ENCODE measurements around the gene ADAM12. TPM values are rescaled to one million over a fixed set of nuclear protein-coding genes. Genes with fewer than 3 reads are reported as not detected.

Gene ADAM12
- total and polyA plus RNA-seq, 2 donors (not counting 3 experiments of a cell fraction or from before 2014, with no cell fraction given) = 0.22 to 0.33 TPM

DNA sequence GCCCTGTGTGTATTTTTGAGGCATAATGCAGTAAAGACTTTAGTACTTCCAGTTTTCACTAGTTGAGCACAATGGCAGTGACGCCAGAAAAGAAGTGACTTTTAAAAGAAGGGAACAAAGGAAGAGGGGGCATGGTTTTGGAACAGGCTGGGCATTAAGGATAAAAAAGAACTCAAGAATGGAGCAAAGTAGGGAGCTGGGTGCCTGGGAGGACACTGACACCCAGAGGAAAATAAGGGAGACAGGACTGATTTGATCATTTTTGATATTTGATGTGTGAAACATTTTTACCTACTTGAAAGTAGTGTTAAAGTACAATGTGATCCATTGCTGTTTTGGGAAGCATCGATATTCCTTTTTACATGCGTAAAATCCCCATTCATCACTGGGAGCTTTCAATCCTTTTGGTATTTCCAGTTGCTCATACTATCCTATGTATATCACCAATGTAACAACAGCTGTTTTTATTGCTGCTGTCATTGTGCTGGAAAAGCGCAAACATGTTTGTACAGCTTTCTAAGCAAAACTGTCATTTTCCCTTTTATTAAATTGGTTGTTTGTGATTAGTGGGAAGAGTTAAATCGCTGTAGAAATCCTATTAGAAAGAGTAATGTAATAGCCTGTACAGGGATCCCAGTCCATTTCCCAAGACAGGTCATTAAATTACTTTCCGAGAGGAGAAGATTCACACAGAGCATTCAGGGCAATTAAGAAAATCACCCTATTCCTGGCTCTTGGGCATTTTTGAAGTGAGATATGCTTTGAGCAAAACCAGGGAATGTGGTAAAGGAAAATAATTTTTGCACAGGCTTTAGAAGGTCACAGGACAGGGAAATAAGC is 85.2 kb downstream of the ADAM12 start:
- TF ChIP-seq FOS (IDR thresholded peaks at IDR 0.05; ENCODE audit: borderline replicate concordance, insufficient read depth, low read length) (no peak), POLR2A (IDR thresholded peaks at IDR 0.05; ENCODE audit: low read depth, low read length) (no peak), POLR2AphosphoS5 (IDR thresholded peaks at IDR 0.05; ENCODE audit: insufficient read depth, low read depth, low read length) (no peak), EZH2 (IDR thresholded peaks at IDR 0.05; ENCODE audit: borderline replicate concordance, low read depth, low read length, severe bottlenecking) (no peak), JUN (IDR thresholded peaks at IDR 0.05; ENCODE audit: borderline replicate concordance, insufficient read depth, insufficient read length, low read depth) (no peak), MYC (IDR thresholded peaks at IDR 0.05; ENCODE audit: low read depth, low read length) (no peak), GATA2 (IDR thresholded peaks at IDR 0.05; ENCODE audit: insufficient read depth, insufficient read length, low read depth, low read length) (no peak)
- TF ChIP-seq, protein P1, sequence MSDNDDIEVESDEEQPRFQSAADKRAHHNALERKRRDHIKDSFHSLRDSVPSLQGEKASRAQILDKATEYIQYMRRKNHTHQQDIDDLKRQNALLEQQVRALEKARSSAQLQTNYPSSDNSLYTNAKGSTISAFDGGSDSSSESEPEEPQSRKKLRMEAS (IDR thresholded peaks at IDR 0.05; ENCODE audit: insufficient read depth, insufficient read length) = no peak
- TF ChIP-seq, protein P2, sequence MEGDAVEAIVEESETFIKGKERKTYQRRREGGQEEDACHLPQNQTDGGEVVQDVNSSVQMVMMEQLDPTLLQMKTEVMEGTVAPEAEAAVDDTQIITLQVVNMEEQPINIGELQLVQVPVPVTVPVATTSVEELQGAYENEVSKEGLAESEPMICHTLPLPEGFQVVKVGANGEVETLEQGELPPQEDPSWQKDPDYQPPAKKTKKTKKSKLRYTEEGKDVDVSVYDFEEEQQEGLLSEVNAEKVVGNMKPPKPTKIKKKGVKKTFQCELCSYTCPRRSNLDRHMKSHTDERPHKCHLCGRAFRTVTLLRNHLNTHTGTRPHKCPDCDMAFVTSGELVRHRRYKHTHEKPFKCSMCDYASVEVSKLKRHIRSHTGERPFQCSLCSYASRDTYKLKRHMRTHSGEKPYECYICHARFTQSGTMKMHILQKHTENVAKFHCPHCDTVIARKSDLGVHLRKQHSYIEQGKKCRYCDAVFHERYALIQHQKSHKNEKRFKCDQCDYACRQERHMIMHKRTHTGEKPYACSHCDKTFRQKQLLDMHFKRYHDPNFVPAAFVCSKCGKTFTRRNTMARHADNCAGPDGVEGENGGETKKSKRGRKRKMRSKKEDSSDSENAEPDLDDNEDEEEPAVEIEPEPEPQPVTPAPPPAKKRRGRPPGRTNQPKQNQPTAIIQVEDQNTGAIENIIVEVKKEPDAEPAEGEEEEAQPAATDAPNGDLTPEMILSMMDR (IDR thresholded peaks at IDR 0.05; ENCODE audit: extremely low read depth in 1 of 2, insufficient read depth in 1 of 2, low read depth in 1 of 2, low read length in 2 of 2) = no peak
- H2AFZ ChIP-seq (ENCODE audit: low read depth, low read length) = no peak overlapping the region
- DNase-seq (ENCODE audit: low read depth, low spot score) (no peak), FAIRE-seq (no peak)
- no peaks in the 10 kb centered on the region for H3K79me2 ChIP-seq (ENCODE audit: control insufficient read depth, insufficient read depth, low read length)
- POLR2A ChIA-PET = no interaction called here
- intact Hi-C loops (cut with micrococcal nuclease) = loop anchor here (5.0 kb wide), 1 partner anchor 321 kb away; no protein-coding TSS in a partner anchor
- no peaks in the 10 kb centered on the region for H3K9me3 ChIP-seq (replicated peaks; ENCODE audit: control insufficient read depth, insufficient read depth, low read length)
- H3K9ac ChIP-seq (replicated peaks; ENCODE audit: extremely low read depth, insufficient read depth, low read length) = no peak overlapping the region
- H3K4me1 ChIP-seq (ENCODE audit: control insufficient read depth, extremely low read depth, insufficient read depth, low read length) = no peaks in the 10 kb centered on the region
- no peak overlapping the region for H3K27ac ChIP-seq (ENCODE audit: insufficient read depth, low read depth, low read length)
- H3K4me2 ChIP-seq (ENCODE audit: insufficient read depth, low read length) = no peak overlapping the region
- BruUV-seq (replicated peaks) = no TSS peak
- H3K36me3 ChIP-seq (ENCODE audit: control insufficient read depth in 2 of 2, extremely low read depth in 1 of 2, insufficient read depth in 2 of 2, low read length in 2 of 2) = no peaks in the 10 kb centered on the region
- no peaks in the 10 kb centered on the region for H3K27me3 ChIP-seq (ENCODE audit: control insufficient read depth in 2 of 2, insufficient read depth in 2 of 2, low read length in 2 of 2)
- H4K20me1 ChIP-seq (replicated peaks; ENCODE audit: control insufficient read depth, extremely low read depth, insufficient read depth, low read length) = no peaks in the 10 kb centered on the region
- no peaks in the 10 kb centered on the region for H3K9me1 ChIP-seq (replicated peaks; ENCODE audit: control insufficient read depth, extremely low read depth, insufficient read depth, low read length)
- CTCF ChIA-PET = no interaction called here
- dilution Hi-C loops (cut with MboI; ENCODE audit: extremely low pct_ligation_motif_present, low sequenced_read_pairs) = no loop called here
- H3K4me3 ChIP-seq (replicated peaks in 1 of 3; ENCODE audit: insufficient read depth in 1 of 3, low read depth in 1 of 3, low read length in 3 of 3) = no peak overlapping the region
